ENCODE results near the gene FOSL2.

Gene FOSL2

DNA sequence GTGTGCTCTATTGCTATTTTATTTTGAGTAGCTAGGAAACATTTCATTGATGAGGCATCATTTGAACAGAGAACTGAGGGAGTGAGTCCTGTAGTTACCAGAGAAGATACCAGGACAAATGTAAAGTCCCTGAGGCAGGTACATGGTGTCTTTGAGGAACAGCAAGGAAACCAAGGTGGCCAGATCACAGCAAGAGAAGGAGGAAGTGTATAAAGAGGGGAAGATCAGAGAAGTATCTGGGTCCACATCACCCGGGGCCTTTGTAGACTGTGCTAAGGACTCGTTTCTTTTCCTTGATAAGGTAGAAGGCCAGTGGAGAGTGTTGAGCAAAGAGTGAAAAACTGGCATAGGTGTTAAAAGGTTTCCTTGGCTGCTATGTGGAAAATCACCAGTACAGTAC, 68.4 kb downstream of the FOSL2 start:
- H3K4me3 ChIP-seq (ENCODE audit: low read length), result no peak overlapping the region
- TF ChIP-seq, protein P1, sequence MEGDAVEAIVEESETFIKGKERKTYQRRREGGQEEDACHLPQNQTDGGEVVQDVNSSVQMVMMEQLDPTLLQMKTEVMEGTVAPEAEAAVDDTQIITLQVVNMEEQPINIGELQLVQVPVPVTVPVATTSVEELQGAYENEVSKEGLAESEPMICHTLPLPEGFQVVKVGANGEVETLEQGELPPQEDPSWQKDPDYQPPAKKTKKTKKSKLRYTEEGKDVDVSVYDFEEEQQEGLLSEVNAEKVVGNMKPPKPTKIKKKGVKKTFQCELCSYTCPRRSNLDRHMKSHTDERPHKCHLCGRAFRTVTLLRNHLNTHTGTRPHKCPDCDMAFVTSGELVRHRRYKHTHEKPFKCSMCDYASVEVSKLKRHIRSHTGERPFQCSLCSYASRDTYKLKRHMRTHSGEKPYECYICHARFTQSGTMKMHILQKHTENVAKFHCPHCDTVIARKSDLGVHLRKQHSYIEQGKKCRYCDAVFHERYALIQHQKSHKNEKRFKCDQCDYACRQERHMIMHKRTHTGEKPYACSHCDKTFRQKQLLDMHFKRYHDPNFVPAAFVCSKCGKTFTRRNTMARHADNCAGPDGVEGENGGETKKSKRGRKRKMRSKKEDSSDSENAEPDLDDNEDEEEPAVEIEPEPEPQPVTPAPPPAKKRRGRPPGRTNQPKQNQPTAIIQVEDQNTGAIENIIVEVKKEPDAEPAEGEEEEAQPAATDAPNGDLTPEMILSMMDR (conservative IDR thresholded peaks at IDR 0.05; ENCODE audit: low read depth, low read length), result no peak
- DNase-seq (ENCODE audit: low read depth), result no peak

DNA sequence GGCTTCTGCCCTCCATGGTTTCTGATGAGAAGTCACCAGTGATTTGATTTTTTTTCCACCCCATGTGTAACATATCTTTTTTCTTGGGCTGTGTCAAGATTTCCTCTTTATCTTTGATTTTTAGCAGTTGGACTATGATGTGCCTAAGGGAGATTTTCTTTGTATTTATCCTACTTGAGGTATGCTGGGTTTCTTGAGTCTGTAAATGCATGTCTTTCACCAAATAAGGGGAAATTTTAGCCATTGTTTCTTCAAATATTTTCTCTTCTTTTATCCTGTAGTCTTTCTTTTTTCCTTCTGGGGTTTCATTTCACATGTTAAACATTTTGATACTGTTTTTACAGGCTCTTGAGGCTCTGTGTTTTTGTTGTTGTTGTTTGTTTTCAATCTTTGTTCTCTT, 69.5 kb downstream of the FOSL2 start:
- TF ChIP-seq, protein P1 (conservative IDR thresholded peaks at IDR 0.05; ENCODE audit: low read depth, low read length), result no peak
- DNase-seq (ENCODE audit: low read depth), result no peak

DNA sequence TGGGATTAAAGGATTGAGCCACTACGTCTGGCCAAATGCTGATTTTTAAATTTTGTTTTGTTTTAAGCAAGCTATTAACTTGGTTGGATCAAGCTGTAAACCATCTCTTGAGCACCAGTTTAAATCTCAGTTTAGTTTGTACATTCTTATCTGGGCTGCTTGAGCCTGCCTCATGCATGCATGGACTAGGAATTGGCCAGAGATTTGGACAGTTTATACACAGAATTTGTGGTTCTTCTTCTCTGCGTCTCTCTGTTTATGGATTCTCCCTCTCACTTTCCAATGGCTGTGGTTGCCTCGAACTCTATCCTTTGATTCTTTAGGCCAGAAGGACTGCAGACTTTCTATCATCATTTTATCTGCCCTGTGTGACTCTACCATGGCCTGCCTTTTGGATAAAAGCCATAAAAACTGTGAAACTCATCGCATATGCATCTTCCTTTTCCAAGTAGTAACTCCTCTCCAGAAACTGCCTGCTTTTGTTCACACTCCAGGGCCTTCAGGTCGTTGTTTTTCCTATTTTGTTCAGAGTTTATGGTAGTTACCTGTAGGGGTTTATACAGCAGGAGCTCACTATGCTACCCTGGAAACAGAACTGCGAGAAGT, 70.7 kb downstream of the FOSL2 start:
- no peak overlapping the region for H3K4me3 ChIP-seq (ENCODE audit: low read length)
- DNase-seq (ENCODE audit: low read depth), result no peak
- TF ChIP-seq, protein P1 (conservative IDR thresholded peaks at IDR 0.05; ENCODE audit: low read depth, low read length), result no peak

More for the DNA sequence above, 69.5 kb downstream of the FOSL2 start:
- no peak overlapping the region for H3K4me3 ChIP-seq (ENCODE audit: low read length)

DNA sequence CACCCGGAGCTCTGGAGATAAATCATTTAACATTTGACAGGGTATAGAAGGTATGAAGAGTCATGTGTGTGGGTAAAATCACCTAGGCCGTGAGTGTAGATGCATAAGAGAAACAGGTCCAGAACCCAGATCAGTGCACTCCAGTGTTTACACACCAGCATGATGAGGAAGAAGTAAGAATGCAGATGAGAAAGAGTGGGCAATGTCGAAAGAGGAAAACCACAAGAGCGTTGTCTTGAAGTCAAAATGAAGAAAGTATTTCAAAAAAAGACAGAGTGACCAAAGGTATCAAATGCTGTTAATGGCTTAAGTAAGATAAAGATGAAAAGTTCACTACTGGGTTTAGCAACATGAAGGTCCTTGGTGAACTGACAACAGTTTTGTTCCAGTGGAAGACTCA, 71.2 kb downstream of the FOSL2 start:
- TF ChIP-seq, protein P1 (conservative IDR thresholded peaks at IDR 0.05; ENCODE audit: low read depth, low read length), result no peak
- DNase-seq (ENCODE audit: low read depth), result no peak
- H3K4me3 ChIP-seq (ENCODE audit: low read length), result no peak overlapping the region

DNA sequence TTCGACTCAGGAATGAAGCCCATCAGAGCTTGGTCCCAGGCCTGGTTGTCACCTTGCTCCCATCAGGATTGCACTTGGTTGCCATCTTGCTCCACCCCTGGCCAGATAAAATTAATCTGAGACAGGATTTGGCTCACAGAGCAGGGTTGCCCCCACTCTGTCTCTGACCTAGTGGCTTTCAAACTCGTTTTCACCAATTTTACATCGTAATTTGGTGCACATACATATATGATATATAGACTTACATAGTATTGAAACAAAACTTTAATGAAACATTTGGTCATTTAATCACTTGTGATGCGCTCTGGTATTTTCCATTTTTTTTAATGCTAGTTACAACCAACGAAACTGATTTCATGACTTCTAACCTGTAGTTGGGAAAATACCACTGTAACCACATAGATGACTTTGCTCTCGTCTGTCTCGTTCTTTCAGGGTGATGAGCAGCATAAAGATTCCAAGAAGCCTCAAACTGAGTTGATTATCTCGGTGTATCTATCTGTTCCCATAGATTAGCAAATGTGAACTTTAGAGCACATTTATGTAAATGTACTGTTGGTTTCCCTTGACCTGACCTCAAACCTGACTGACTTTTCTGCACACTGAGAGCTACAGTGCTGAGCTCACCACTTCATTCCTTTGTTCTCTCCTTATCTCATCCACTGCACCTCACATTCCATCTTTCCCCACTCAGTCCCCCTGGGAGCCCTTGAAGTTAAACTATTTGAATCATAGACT, 72.7 kb downstream of the FOSL2 start:
- no peak for DNase-seq (ENCODE audit: low read depth)
- TF ChIP-seq, protein P1 (conservative IDR thresholded peaks at IDR 0.05; ENCODE audit: low read depth, low read length), result no peak
- no peak overlapping the region for H3K4me3 ChIP-seq (ENCODE audit: low read length)
